Left hindlimb (tissue), 1 donor: ENCODE measurements around the gene TMEM235.

Source experiments
- DNase-seq: peaks from one replicate; pipeline ENCODE4 v3.0.0-alpha.2; 2018

TMEM235 gene

GRCh38 chr17:78230996-78231935 is at the start of gene TMEM235:
TSS of gene TMEM235 (plus strand) at chr17:78231631. CDS start at chr17:78232024, 393 bp downstream.
- DNase-seq: peak; percentile 30

- DNase-seq: no peak
These were observed 48.9 kb upstream of the TMEM235 start for GRCh38 chr17:78182504-78182903.

GRCh38 chr17:78183916-78184315 is 47.5 kb upstream of the TMEM235 start:
- DNase-seq: no peak

GRCh38 chr17:78184351-78184750 is 47.1 kb upstream of the TMEM235 start:
- DNase-seq: no peak

- DNase-seq: no peak
These were observed 46.6 kb upstream of the TMEM235 start for GRCh38 chr17:78184868-78185267.

GRCh38 chr17:78185981-78186691 is 45.3 kb upstream of the TMEM235 start:
- peak; percentile 69 for DNase-seq

GRCh38 chr17:78186692-78187595 is 44.5 kb upstream of the TMEM235 start, which contains the start of the genes AFMID and TK1:
TSS of gene AFMID (plus strand) at chr17:78187362. CDS start at chr17:78187371, 9 bp downstream.
TSS of gene TK1 (minus strand) at chr17:78187052. CDS start at chr17:78186994, 58 bp downstream.
- peak; percentile 99 for DNase-seq

GRCh38 chr17:78196716-78197115 is 34.7 kb upstream of the TMEM235 start:
- no peak for DNase-seq

GRCh38 chr17:78197147-78197832 is 34.1 kb upstream of the TMEM235 start:
- DNase-seq: no peak

- no peak for DNase-seq
These were observed 31.0 kb upstream of the TMEM235 start for GRCh38 chr17:78200451-78200850.

- DNase-seq: no peak
These were observed 28.8 kb upstream of the TMEM235 start for GRCh38 chr17:78202666-78203065.

GRCh38 chr17:78204387-78205123 is 26.9 kb upstream of the TMEM235 start:
- no peak for DNase-seq

GRCh38 chr17:78205124-78205775 is 26.2 kb upstream of the TMEM235 start:
- DNase-seq: no peak

- no peak for DNase-seq
These were observed 25.1 kb upstream of the TMEM235 start for GRCh38 chr17:78206298-78206697.

GRCh38 chr17:78208486-78208885 is 22.9 kb upstream of the TMEM235 start:
- DNase-seq: no peak

GRCh38 chr17:78210111-78210510 is 21.3 kb upstream of the TMEM235 start:
- no peak for DNase-seq

GRCh38 chr17:78211032-78211431 is 20.4 kb upstream of the TMEM235 start:
- DNase-seq: no peak

GRCh38 chr17:78214016-78214705 is 17.3 kb upstream of the TMEM235 start, which contains the start of gene BIRC5:
TSS of gene BIRC5 (plus strand) at chr17:78214253. CDS start at chr17:78214317, 64 bp downstream.
- DNase-seq: peak; percentile 89

GRCh38 chr17:78214706-78215061 is 16.7 kb upstream of the TMEM235 start:
- no peak for DNase-seq
